Fibroblast of the conjunctiva (primary cell): ENCODE measurements around the gene PLOD3.

Experiments used
- DNase-seq: peaks from one replicate; pipeline ENCODE4 v3.0.0-alpha.2; 2010; ENCODE audit warnings: low read depth

PLOD3 gene

DNA sequence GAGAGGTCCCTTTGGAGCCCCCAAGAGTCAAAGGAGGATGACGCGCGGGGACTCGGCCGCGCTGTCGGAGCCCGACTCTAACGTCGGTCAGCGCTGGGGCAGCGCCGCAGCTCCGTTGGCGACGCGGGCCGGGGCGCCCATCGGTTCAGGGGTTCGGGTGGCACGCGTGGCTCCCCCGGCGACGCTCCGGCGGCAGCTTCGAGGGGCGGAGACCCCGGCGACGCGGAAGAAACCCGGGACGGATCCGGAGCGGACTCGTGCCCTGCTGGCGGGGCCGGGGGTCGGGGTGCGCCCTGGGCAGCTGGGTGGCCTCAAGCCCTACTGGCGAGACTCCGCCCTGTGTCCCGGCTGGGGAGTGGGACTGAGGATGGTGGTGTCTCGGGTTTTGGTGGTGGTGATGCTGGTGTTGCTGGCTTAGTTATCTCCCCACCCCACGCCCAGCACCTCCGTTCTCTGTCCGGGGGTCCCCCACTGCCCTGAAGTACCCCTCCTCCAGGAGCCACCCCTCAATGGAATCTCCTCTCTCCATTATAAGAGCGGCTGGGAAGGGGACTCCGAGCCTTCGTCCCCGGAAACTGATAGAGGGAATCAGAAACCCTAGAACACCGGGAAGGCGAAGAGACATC is 37.1 kb downstream of the PLOD3 start, which contains the start of gene NAT16:
NAT16 (minus strand) TSS at position 164 of the 626 bp plus-strand sequence. CDS start 5,486 bp downstream, outside the sequence.
- no peak for DNase-seq

DNA sequence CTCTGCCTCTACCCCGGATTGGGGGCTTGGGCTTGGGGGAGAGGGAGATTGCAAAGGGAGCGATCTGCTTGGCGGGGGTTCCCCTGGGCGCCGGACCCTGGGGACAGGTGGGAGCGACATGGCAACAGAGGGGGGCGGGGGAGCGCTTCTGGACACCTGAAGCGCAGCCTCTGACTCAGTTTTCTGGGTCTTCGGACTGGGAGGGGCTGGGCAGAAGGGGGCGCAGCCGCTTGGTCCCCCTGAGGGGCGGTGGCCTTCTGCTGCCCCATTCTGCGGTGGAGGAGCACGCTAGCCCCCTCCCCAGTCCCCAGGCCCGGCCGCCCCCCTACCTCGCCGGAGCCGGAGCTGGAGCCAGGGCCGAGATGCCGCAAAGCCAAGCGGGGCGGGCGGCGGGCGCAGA is 37.7 kb downstream of the PLOD3 start:
- DNase-seq = no peak

DNA sequence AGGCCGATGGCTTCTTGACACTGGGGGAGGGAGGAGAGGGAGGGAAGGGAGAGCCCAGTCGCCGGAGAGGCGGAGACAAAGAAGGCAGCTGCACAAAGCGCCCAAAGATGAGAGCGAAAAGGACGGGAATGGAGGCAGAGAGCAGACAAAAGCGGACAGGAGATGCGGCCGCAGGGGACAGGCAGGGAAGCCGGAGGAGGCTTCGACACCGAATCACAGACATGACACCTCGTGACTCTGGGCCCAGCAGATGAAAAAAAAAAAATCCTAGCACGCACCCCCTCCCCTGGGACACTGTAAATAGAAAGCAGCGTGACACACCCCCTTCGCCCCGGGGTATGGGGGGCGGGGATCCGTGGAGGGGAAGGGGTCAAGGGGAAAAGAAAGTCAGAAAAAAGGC is 38.3 kb downstream of the PLOD3 start:
- no peak for DNase-seq

DNA sequence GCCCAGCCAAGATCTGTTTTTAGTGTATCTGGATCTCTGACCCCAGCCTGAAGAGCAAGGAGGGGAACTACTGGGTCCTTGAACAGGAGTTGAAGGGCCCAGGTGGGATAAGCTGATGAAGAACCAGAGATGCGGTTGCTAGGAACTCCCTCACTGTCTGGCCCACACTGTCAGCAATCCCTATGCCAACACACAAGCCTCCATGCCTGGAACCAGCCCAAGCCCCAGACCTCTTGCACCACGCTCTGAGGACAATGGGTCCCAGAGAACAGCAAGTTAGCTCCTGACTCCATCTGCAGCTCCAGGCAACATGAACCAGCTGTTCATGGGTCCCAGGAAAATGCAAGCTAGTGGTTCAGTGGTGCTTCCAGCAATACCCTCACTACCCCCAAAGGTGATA is 39.7 kb downstream of the PLOD3 start:
- no peak for DNase-seq

DNA sequence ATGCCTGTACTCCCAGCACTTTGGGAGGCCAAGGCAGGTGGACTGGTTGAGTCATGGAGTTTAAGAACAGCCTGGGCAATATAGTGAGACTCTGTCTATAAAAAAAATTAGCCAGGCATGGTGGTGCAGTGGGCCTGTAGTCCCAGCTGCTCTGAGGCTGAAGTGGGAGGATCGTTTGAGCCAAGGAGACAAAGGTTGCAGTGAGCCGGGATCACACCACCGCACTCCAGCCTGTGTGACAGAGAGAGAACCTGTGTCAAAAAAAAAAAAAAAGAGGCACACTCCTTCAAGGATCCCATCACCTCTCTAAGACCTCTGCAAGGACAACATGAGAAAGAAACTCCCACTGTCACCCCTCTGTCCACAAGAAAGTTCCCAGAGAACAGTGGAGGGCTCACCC is 41.7 kb downstream of the PLOD3 start:
- DNase-seq = no peak

DNA sequence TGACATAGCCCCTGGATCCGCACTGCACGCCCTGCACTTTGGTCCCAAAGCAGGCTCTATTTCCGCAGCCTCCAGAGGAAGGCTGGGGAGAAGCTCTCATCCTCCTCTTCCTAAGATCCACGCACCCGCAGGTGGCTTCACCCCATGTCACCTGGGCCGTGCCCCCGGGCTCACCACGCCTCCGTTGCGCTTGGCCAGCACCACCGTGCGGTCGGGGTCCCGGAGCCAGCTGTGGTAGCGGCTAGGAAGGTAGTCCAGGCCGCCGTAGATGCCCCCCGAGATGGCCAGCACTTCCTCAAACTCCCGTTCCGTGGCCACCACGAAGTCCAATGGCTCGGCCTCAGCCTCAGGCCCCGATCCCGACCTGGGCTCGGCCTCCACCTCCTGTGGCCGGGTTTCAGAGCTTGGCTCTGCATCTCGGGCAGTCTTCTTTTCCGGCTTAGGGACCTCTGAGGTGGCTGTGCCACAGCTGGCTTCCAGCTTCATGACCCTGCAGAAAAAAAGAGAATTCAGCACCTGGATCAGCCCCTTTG is 43.0 kb downstream of the PLOD3 start:
- DNase-seq = no peak

DNA sequence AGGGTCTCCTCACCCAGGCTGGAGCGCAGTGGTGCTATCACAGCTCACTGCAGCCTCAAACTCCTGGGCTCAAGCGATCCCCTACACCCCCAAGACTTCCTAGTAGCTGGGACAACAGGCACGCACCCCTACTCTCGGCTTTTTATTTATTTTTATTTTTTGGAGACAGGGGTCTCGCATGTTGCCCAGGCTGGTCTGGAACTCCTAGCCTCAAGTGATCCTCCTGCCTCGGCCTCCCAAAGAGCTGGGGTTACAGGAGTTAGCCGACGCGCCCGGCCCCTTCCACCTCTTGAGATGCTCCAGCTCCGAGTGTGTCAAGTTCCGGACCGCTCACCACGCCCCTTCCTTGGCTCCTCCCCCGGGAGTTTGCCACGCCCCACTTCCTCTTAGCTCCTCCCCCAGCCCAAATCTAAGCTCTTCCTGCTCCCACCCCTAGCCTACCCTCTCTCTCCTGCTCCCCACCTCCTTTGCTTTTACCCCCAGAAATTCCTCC is 43.6 kb downstream of the PLOD3 start:
- no peak for DNase-seq

DNA sequence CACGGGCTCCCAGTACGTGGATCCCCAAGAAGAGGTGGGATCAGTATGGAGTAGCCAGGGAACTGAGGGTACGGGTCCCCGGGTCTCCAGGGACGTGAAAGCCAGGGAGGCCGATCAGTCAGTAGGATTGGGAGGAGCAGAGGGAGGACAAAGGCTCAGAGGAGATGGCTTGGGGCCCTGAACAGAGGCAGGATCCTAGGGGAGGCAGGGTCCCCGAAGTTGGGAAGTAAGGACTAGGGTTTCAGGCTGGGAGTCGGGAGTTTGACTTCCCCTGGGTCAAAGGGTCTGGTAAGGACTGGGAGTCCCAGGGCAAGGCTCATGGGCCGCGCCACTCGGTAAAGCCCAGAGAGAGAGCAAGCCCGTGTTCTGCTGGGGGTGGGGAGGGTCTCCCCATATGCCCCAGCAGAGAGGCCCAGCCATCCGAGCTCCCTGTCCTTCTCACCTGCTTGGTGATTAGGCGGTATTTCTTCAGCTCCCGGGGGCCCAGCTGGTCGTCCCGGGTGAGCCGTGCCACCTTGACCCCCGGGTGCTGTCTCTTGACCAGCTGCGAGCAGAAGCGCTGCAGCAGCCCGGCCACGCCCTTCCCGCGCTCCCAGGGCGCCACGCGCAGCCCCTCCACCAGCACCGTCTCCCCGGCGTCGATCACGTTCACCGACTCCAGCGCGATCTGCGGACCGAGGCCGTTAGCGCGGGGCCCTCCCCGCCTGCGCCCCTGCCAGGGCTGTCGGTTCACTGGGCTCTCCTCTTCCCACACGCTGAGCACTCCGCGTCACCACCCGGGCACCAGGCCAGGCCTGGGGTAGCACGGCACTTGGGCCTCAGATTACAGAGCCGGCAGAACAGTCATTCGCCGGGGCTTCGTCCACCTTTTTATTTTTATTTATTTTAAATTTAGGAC is 44.3 kb downstream of the PLOD3 start:
- DNase-seq = no peak

DNA sequence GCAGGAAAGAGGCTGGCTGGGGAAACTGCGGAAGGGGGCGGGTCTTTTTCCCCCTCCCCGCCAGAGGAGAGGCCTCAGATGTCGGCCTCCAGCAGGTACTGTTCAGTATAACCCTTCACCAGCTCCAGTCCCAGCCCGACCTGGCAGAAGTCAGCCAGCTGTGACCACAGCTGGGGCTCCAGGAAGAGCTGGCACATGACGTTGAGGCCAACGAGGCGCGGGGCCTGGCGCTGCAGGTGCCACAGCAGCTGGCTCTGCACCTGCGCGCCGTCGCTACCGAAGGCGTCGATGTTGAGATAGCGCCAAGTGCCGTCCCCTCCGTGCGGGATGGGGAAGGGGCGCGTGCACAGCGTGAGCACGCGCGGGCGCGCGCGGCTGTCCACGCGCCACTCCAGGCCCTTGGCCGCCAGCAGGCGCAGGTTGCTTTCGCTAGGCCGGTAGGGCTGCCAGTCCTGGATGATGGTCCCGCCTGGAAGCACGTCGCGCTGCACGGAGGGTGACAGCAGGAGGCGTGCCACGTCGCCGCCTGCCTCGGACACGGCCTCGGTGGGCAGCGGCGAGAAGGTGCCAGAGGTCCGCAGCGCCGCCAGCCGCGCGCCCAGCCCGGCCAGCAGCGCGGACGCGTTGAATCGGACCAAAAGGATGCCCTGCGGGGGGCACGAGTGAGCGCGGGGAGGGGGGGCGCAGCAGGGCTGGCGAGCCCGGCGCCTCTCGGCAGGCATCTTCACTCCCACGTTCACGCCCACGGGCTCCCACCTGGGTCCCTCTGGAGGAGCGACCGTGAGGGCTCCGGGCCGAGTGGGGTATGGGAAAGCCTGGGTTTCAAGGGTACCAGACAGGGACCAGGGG is 45.2 kb downstream of the PLOD3 start:
- no peak for DNase-seq

DNA sequence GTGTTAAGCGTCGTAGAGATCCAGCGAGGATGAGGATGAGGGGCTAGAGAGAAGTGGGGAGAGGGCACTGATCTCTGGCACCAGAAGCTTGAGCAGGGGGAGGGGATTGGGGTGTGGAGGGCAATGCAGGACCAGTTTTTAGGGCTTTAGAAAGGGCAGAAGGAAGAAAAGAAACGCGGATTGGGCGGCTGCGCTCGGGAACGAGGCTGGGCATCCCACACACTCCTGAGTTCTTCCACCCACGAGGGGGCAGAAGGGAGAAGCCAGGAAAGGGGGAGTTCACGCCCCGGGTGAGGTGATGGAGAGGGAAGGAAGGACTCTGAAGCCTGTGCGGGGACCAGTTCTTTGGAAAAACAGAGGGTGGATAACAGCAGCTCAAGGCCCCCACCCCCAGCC is 45.9 kb downstream of the PLOD3 start:
- DNase-seq = no peak

DNA sequence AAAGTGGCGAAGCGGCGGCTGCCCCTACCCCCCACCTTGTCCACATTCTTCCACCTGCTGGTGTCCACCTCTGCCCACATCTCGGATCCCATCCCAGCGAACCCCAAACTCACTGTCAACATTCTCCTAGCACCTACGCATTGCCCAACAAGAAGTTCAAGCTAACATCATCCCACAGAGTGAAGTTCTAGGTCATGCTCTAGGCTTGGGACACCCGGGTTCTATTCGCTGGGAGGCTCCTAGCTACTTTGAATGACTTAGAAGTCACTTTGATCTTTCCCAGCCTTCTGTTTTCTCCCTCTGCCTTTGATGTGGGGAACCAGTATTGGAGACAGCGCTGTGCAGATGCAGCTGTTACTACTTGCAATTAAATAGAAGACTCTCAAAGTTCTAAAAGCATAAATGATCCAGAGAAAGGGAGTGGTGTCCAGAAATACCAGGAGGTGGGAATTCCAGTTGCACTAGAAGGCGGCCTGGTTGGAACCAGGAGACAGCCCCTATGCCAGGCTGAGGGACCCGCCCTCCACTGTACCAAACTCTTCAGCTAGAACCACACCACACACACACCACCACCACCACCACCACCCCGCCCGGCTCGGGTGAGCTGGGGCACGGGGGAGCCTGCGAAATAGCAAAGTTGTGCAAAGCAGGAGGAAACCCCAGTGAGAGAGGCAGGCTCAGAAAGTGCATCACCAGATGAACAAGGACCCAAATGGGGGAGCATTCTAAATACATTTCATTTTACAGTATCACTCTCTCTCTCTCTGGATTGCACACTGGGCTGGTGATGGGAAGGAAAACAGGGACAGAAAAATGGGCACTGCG is 46.6 kb downstream of the PLOD3 start:
- no peak for DNase-seq

DNA sequence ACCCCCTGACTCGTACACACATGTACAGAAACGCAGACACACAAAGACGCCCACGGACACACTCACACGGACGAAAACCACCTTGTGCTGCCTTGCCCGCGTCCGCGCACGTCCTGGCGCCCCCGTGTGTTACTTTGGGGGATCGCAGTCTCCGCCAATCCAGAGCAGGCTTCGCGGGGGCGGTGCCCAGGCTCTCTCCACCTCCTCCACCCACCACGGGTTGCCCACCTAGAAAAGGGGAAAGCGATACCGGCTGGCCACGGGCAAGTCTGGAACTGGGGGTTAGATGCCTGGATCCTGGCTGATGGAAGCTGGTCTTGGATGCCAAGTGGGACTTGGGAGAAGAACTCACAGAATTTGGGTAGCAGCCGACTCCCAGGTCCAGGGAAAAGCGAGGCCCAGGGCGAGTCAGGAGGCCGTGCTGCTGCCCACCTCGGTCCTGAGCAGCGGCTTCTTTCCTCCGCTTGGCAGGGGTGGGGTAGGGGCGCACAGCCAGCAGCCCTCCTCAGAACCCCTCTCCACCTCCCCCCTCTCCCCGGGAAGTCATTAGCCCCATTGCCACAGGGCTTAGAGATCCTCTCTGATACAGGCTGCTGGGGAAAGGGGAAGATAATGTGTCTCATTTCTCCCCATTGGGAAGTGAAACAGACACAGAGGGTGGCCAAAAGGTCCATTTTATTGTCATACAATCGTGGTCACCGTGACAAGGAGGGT is 47.4 kb downstream of the PLOD3 start:
- DNase-seq = no peak

DNA sequence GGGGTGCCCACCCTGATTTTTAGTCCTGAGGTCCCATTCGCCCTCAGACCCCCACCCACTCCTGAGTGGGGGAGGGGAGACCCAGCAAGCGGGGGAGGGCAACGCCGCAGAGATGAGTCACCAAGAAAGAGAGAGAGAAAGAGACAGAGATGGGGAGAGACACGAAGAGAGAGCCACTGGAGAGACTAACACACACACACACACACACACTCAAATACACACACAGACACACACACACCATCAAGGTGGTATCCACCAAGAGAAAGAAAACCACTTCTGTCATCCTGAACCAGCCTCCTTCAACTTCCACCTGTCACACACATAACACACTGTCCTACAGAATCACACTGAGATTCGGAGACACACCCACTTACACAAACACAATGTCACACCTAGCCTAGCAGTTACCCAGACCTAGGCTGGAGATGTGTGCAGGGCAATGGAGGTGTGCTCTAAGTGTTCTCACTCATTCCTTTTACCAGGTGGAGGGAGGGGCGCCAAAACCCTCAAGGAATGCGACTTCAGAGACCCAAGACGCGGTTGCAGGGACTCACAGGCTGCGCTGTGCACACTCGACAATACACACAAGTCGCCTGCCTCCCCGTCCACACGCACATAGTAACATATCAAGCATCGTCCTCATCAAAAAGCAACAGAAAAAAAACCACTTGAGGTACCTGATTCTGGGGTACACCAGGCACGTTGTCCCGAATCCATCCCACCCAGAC is 48.1 kb downstream of the PLOD3 start:
- DNase-seq = no peak

DNA sequence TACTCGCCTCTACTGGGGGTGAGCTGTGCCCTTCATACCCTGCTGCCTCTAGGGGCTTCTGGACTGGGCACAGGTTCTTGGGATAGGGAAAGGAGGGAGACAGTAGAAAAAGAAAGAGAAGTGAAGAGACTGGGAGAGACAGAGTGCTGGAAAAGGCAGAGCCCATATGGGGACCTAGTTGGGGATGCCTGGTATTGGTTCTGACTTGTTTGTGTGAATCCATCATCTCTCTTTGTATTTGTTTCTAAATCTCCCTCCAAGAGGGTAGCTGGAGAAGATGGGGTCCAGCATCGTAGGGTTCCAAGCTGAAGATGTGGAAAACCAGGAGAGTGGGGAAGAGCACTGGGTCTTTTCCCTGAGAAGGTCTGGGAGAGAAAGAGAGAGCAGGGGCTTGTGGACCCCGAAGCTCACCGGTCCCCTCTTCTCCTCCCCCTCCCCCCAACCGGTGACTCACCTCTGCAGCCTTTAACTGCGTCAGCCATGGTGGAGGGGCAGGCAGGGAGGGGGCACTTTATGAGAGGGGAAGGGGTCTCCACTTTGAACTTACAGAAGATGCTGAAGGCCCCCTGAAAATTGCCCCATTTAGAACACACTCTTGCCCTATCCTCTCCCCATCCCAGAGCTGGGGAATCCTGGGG is 48.9 kb downstream of the PLOD3 start:
- DNase-seq = no peak

DNA sequence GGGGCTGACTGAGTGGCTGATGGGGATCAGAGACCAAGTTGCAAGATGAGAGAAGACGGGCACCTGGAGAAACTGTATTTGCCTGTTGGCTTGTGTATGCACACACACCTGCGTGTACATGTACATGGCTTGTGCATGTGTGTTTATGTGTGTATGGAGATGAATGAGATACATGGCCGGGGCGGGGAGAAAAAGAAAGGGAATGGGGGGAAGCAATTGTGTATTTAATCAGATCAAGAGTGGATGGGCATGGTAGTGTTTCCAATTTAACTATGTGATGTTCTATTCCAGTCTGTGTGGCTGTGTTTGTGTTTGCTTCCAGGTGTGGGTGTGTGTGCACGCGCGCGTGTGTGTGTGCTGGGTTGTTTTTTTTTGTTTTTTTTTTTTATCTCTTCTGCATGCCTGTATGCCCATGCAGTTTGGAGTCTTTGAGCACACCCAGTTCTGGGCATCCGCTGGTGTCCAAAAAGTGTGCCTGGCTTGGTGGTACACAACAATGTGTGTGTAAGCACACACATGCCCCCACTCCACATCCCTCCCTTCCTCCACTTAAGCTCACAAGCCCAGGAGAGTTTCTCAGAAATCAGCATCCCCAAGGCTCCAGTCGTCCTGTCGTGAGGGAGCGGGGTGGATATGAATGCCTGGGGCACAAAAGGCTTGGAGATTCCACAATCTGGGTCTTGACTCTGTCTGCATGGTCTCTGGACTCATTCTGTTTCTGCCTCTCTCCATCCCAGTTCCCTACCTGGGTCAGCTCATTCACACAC is 49.6 kb downstream of the PLOD3 start:
- no peak for DNase-seq

DNA sequence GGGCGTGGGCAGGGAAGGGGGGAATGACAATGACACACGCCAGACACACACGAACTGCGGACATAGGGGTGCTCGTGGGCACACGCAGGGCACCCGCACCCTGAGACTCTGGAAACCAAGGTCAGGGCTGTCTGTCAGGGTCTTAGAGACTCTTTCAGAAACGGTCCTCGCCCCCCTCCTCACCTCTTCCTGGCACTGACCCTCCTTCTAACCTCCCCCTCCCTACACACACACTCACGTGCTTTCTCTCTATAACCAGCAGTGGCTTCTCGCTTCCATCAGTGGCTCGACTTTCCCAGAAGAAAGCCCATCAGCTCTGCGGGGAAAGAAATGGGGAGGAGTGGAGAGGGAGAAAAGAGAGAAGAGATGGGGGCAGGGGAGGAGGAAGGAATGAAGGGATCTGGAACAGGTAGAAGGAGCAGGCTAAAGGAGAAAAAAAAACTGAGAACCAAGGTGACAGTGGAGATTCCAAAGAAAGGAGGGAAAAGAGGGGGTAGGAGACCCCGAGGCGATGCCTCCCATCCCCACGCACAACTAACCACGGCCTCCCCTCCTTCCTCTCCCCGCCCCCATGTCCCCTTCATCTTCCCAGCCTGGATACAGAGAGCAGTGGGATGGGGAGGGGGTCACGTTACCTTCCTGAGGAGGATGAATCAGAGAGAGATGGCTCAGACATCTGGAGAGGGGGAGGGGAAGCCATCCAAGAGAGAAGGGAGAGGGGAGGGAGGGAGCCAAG is 50.3 kb downstream of the PLOD3 start:
- DNase-seq = no peak

DNA sequence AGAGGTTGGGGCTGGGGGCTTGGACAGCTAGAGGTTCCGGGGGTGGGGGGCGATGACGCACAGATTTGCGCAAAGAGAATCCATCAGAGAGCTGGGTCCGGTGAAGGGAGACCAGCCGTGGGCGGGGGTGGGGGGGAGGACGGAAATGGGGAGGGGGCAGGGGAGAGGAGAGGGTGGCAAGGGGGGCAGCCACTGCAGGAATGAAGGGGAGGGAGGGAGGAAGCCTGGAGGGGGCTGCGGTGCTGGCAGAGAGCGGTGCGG is 50.8 kb downstream of the PLOD3 start:
- DNase-seq = no peak

DNA sequence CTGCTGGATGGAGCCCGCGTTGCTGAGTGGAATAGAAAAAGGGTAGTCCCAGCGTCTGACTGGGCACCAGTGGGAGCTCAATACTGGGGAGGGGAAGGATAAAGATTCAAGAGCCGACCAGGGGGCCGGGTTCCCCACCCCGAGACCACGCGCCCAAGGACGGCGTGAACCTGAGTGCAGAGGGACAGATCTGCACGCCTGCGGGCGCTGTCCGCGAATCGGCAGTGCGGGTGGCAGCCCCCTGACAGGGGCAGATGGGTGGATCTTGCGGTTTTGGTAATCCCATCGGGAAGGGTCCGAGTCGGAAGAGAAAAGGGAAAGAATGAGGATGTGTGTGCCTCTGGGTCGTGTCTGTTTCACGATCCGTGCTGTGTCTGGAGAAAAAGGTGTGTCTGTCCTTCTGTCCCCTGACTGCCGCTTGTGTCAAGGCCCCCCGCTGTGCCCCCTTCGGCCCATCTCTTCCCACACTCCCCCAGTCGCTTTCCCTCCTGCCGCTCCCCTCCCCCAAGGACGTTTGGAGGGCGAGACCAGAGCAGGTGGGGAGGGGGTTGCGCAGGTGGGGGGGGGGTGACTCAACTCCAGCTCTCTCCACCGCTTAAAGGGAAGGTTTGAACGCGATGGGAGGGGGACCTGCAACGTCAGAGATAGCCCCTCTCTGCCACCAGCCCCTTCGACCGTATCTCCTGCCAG is 51.3 kb downstream of the PLOD3 start:
- no peak for DNase-seq
